RWPE1 (cell line): ENCODE measurements around the gene UBAC2.

ENCODE experiments used
- CTCF ChIA-PET: fragments of 350-600 bp; sonication (Branson Sonifier 250); formaldehyde crosslinking; extraction: SDS; loops from one replicate; lab custom pipeline; 2021; lab: Yijun Ruan, JAX
- POLR2A ChIA-PET: fragments of 400-600 bp; formaldehyde crosslinking; extraction: SDS; loops from one replicate; lab custom pipeline; 2020; ENCODE audit warnings: antibody characterized with exemption; ENCODE audit not compliant: low non-redundant PET; lab: Yijun Ruan, JAX
- DNase-seq: peaks from one replicate; pipeline ENCODE4 v3.0.0; 2012; ENCODE audit warnings: low spot score
- H3K27ac ChIP-seq: fragments of 450-650 bp; 2 replicates; pipeline ENCODE4 v1.5.1; 2017
- CTCF ChIP-seq: fragments of 450-650 bp; conservative IDR thresholded peaks from 2 replicates; pipeline ENCODE4 v1.5.1; 2017; ENCODE audit warnings: low read depth, mild to moderate bottlenecking

The UBAC2 gene

GRCh38 chr13:99191900-99192399, 8.7 kb upstream of the UBAC2 start:
- DNase-seq, result no peak
- CTCF ChIA-PET, result interaction anchor here (0.7 kb wide), 2 partner anchors 19 to 614 kb away, joined by 3 to 5 read pairs; no protein-coding TSS in a partner anchor
- POLR2A ChIA-PET, result no interaction called here

GRCh38 chr13:99192480-99192879, 8.2 kb upstream of the UBAC2 start:
- DNase-seq, result no peak
- no peak overlapping the region for H3K27ac ChIP-seq
- TF ChIP-seq CTCF, result no peak
- ChIA-PET POLR2A (no interaction called here), CTCF (interaction anchor here (0.7 kb wide), 2 partner anchors 18 to 614 kb away, joined by 3 to 5 read pairs; no protein-coding TSS in a partner anchor)

More at GRCh38 chr13:99191900-99192399, 8.7 kb upstream of the UBAC2 start:
- no peak overlapping the region for H3K27ac ChIP-seq
- TF ChIP-seq CTCF, result no peak

GRCh38 chr13:99193152-99193551, 7.5 kb upstream of the UBAC2 start:
- no peak for DNase-seq
- ChIA-PET POLR2A (no interaction called here), CTCF (interaction anchor here (0.5 kb wide), 1 partner anchor 71 kb away, joined by 3 read pairs; no protein-coding TSS in a partner anchor)
- H3K27ac ChIP-seq, result no peak overlapping the region
- TF ChIP-seq CTCF, result no peak

DNA sequence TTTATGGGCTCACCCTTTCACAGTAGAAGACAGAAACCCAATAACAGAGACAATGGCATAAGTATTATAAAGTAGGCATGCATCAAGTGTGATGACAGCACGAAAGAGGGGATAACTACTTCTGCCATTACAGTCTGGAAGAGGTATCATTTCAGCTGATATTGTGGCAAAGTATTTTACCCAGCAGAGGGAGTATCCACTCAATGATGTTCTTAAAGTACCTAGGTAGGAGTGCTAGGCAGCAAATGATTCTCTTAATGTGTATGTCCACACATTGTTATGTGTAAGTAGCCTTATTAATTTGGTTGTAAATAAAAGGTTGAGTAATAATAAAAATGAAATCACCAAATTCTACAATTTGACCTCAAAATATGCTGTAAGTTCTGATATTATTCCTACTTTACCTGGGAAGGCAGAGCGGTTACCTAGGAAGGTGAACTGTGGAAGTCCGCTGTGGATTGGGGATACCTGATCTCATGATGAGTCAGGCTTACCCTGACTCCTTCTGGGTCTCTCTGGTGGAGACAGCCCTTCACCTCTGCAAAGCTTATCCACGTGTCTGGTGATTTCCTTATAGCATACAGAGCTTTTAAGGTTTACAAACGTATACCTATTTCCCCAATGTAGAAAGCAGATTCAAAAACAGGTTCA, 4.1 kb upstream of the UBAC2 start:
- ChIA-PET CTCF (interaction anchor here (0.5 to 0.6 kb wide), 2 partner anchors 38 to 51 kb away, joined by 4 to 5 read pairs; no protein-coding TSS in a partner anchor), POLR2A (no interaction called here)
- H3K27ac ChIP-seq, result no peak overlapping the region
- DNase-seq, result peak; percentile 57
- no peak for TF ChIP-seq CTCF

- H3K27ac ChIP-seq, result no peak overlapping the region
- ChIA-PET CTCF (interaction anchor here (0.5 kb wide), 1 partner anchor 50 kb away, joined by 5 read pairs; no protein-coding TSS in a partner anchor), POLR2A (no interaction called here)
- DNase-seq, result no peak
- no peak for TF ChIP-seq CTCF
Observed at GRCh38 chr13:99197117-99197651, 3.5 kb upstream of the UBAC2 start.
